Skeletal muscle cell (primary cell): ENCODE results near the gene LAMB4.
A peak's percentile ranks its signal among the peaks of the same experiment; 100 is the strongest.

Source experiments
- DNase-seq: peaks from one replicate; pipeline ENCODE4 v3.0.0-alpha.2; 2010; ENCODE audit warnings: low read depth
- H3K4me3 ChIP-seq: 2 replicates; pipeline ENCODE4 v1.5.1; 2011; ENCODE audit warnings: low read depth, mild to moderate bottlenecking, control low read depth, low read length, moderate library complexity

The LAMB4 gene

GRCh38 chr7:108004220-108005142 is 125.7 kb downstream of the LAMB4 start:
- no peak overlapping the region for H3K4me3 ChIP-seq

GRCh38 chr7:108003599-108003935 is 126.6 kb downstream of the LAMB4 start:
- H3K4me3 ChIP-seq = peak overlapping the region; percentile 93
- no peak for DNase-seq

More at GRCh38 chr7:108004220-108005142, 125.7 kb downstream of the LAMB4 start:
- DNase-seq = no peak

GRCh38 chr7:108002726-108003598 is 127.2 kb downstream of the LAMB4 start, which contains the start of gene LAMB1:
TSS of gene LAMB1 (minus strand) at chr7:108003161. CDS start at chr7:108002885, 276 bp downstream.
- peak within 1 kb of the TSS; percentile 93 for H3K4me3 ChIP-seq
- DNase-seq = no peak

- no peak for DNase-seq
- H3K4me3 ChIP-seq = peak overlapping the region; percentile 93
Measured at GRCh38 chr7:108001764-108002725, 128.1 kb downstream of the LAMB4 start.

- no peak for DNase-seq
- peak overlapping the region; percentile 93 for H3K4me3 ChIP-seq
Measured at GRCh38 chr7:108000875-108001763, 129.0 kb downstream of the LAMB4 start.

- peak overlapping the region; percentile 93 for H3K4me3 ChIP-seq
- DNase-seq = no peak
Measured at GRCh38 chr7:107999779-108000560, 130.2 kb downstream of the LAMB4 start.

GRCh38 chr7:107998660-107999480 is 131.3 kb downstream of the LAMB4 start:
- DNase-seq = no peak
- peak overlapping the region; percentile 28 for H3K4me3 ChIP-seq

GRCh38 chr7:107998150-107998549 is 132.0 kb downstream of the LAMB4 start:
- DNase-seq = no peak
- H3K4me3 ChIP-seq = peak overlapping the region; percentile 2

- no peak for DNase-seq
- H3K4me3 ChIP-seq = no peak overlapping the region
Measured at GRCh38 chr7:107996072-107996882, 133.9 kb downstream of the LAMB4 start.

- no peak overlapping the region for H3K4me3 ChIP-seq
- peak; percentile 92 for DNase-seq
Measured at GRCh38 chr7:107995184-107996071, 134.7 kb downstream of the LAMB4 start.

GRCh38 chr7:107994421-107995030 is 135.6 kb downstream of the LAMB4 start:
- H3K4me3 ChIP-seq = no peak overlapping the region
- DNase-seq = no peak

GRCh38 chr7:107993891-107994291 is 136.3 kb downstream of the LAMB4 start:
- no peak overlapping the region for H3K4me3 ChIP-seq
- DNase-seq = no peak

GRCh38 chr7:107989618-107990373 is 140.4 kb downstream of the LAMB4 start:
- DNase-seq = peak; percentile 87
- H3K4me3 ChIP-seq = no peak overlapping the region

GRCh38 chr7:107982918-107983389 is 147.2 kb downstream of the LAMB4 start:
- DNase-seq = no peak
- H3K4me3 ChIP-seq = no peak overlapping the region
